Gastrocnemius medialis (tissue), 4 donors: ENCODE results near the gene GASK1A. TPM values are rescaled to one million over a fixed set of nuclear protein-coding genes. Genes with fewer than 3 reads are reported as not detected.

Source experiments
- ATAC-seq, 2 donors: fragments of 150-250 bp; one replicate each; pipeline ENCODE4 v1.9.1; 2016
- DNase-seq, 2 donors: peaks; one replicate each; pipeline ENCODE4 v3.0.0-alpha.2; 2019
- H3K27ac ChIP-seq, 4 donors: fragments of 200-600 bp; sonication (generic); 1 replicate in 1 of 4; 2 replicates in 3 of 4; pipeline ENCODE4 v1.5.1; 2016 to 2018; ENCODE audit warnings: mild to moderate bottlenecking in 2 of 4, moderate library complexity in 1 of 4
- H3K27me3 ChIP-seq, 3 donors: fragments of 200-600 bp; sonication (generic) in 2 of 3; 1 replicate in 1 of 3; 2 replicates in 2 of 3; pipeline versions ENCODE4 v1.5.1 to v1.6.0; 2016 to 2019; ENCODE audit warnings: mild to moderate bottlenecking in 1 of 3, moderate library complexity in 1 of 3
- H3K36me3 ChIP-seq, 2 donors: fragments of 200-600 bp; sonication (generic) in 1 of 2; one replicate each; pipeline ENCODE4 v1.5.1; 2017 to 2018
- H3K4me1 ChIP-seq, 2 donors: fragments of 200-600 bp; sonication (generic) in 1 of 2; one replicate each; pipeline ENCODE4 v1.5.1; 2016 to 2017; ENCODE audit warnings: mild to moderate bottlenecking in 2 of 2
- H3K4me3 ChIP-seq, 4 donors: fragments of 200-600 bp; sonication (generic) in 3 of 4; 1 replicate in 1 of 4; 2 replicates in 3 of 4; pipeline ENCODE4 v1.5.1; 2016 to 2019; ENCODE audit warnings: mild to moderate bottlenecking in 2 of 4
- H3K9me3 ChIP-seq, 3 donors: fragments of 200-600 bp; sonication (generic) in 2 of 3; 1 replicate in 1 of 3; 2 replicates in 2 of 3; pipeline ENCODE4 v1.5.1; 2016 to 2019
- POLR2A ChIP-seq, 2 donors: fragments of 450-650 bp; IDR thresholded peaks; one replicate each; pipeline ENCODE4 v1.6.1; 2017; ENCODE audit warnings: antibody characterized with exemption in 2 of 2, mild to moderate bottlenecking in 2 of 2, moderate library complexity in 2 of 2
- in situ Hi-C, 4 donors: fragments of 200-750 bp; cut with MboI; loops; one replicate each; pipeline versions ENCODE4 v1.15.0 to v1.8.0; 2017; ENCODE audit warnings: low sequenced_read_pairs in 4 of 4
- intact Hi-C: fragments of 100-400 bp; cut with DNase I; formaldehyde crosslinking; loops from one replicate; pipeline ENCODE4 v1.15.1; 2023; ENCODE audit warnings: low total_unique reads
- total RNA-seq, 4 donors: library from RNA; depleted of rRNA; stranded (reverse); fragments of >200 nt; gene quantifications; one replicate each; pipeline versions ENCODE4 v1.1.0 to v1.2.3, GENCODE V29; 2016
- TF ChIP-seq, protein P1 (sequence below), 5 experiments: fragments of 450-650 bp in 3 of 5; fragments of 200-600 bp in 2 of 5; sonication (generic) in 2 of 5; IDR thresholded peaks in 4 of 5; conservative IDR thresholded peaks in 1 of 5; 1 replicate in 4 of 5; 2 replicates in 1 of 5; pipeline ENCODE4 v1.5.1; 2016 to 2019; ENCODE audit warnings: antibody characterized with exemption in 5 of 5, mild to moderate bottlenecking in 3 of 5, moderate library complexity in 3 of 5

GASK1A gene
- total RNA-seq, 4 donors from 2014 or later: 0.52 to 6.8 (median 0.87) TPM

DNA sequence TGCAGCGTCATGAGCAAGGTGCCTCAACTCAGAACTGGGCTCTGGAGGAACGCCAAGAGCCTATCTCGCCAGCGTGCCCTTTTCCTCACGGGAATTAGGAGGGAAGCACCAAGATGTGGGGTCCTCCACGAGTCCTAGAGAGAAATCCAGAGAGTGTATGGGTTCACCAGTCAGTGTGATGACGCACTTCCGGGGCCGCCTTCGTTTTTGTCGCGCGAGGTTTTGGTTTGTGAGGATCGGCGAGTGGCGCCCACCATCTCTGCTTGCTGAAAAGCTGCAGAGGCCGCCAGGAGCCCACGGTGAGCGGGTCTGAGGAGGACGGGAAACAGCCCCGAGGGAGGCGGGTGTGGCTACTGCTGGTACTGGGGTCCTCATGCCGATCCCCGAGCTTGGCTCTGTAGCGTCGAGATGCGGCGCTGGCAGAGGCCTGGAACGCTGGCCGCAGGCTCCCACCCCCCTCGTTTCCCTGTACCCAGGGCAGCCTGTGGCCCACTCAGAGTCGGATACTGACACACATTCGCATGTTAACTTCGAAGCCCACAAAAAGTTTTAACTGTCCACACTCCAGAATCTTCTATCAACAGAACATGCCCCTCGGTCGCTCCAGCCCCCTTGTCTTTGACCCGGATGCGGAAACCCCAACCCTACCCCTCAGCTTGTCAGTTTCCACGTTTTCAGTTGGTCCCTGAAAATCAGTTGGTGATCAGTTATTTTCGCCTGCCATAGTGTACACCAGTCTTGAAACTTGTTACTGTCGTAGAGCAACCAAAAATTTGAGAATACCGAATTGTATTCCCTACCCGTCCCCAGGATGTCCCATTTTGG lies 42.7 kb upstream of the GASK1A start:
- intact Hi-C loops: no loop called here

DNA sequence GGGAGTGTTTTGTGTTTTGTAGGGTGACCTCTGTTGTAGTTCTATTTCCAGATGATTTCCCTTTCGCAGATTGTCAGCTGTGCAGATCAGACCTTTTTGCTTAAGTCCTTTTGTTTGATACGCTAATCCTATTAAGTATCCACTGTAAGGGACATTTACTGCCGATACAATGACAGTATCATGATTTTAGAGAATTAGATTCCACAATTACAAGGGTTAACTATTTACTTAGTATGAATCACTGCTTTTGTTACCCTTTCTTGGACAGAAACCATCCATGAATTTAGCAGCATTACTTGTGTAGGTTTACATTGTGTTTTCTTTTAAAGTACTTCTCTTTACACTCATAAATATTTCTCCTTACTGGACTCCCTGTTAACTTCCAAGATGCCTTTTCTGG lies 41.8 kb upstream of the GASK1A start:
- Histone ChIP-seq H3K4me3 (no peak overlapping the region), H3K4me1 (no peaks in the 10 kb centered on the region), H3K27me3 (no peaks in the 10 kb centered on the region), H3K9me3 (no peaks in the 10 kb centered on the region), H3K27ac (no peak overlapping the region), H3K36me3 (no peaks in the 10 kb centered on the region)
- DNase-seq (no peak), ATAC-seq (no peak)
- in situ Hi-C loops: no loop called here
- intact Hi-C loops: no loop called here
- no peak for TF ChIP-seq POLR2A (IDR thresholded peaks at IDR 0.05)
- TF ChIP-seq, protein P1, sequence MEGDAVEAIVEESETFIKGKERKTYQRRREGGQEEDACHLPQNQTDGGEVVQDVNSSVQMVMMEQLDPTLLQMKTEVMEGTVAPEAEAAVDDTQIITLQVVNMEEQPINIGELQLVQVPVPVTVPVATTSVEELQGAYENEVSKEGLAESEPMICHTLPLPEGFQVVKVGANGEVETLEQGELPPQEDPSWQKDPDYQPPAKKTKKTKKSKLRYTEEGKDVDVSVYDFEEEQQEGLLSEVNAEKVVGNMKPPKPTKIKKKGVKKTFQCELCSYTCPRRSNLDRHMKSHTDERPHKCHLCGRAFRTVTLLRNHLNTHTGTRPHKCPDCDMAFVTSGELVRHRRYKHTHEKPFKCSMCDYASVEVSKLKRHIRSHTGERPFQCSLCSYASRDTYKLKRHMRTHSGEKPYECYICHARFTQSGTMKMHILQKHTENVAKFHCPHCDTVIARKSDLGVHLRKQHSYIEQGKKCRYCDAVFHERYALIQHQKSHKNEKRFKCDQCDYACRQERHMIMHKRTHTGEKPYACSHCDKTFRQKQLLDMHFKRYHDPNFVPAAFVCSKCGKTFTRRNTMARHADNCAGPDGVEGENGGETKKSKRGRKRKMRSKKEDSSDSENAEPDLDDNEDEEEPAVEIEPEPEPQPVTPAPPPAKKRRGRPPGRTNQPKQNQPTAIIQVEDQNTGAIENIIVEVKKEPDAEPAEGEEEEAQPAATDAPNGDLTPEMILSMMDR (IDR thresholded peaks at IDR 0.05 in 4 of 5, conservative IDR thresholded peaks at IDR 0.05 in 1 of 5): no peak

More for the DNA sequence above, 42.7 kb upstream of the GASK1A start:
- peak overlapping the region in 3 of 4 donors; percentile 12 to 43 (median 42) for H3K4me3 ChIP-seq
- DNase-seq (no peak), ATAC-seq (no peak)
- no peaks in the 10 kb centered on the region for H3K36me3 ChIP-seq
- H3K27ac ChIP-seq: no peak overlapping the region
- H3K9me3 ChIP-seq: no peaks in the 10 kb centered on the region
- no peaks in the 10 kb centered on the region for H3K4me1 ChIP-seq
- no peak for TF ChIP-seq POLR2A (IDR thresholded peaks at IDR 0.05)
- TF ChIP-seq, protein P1 (IDR thresholded peaks at IDR 0.05 in 4 of 5, conservative IDR thresholded peaks at IDR 0.05 in 1 of 5): no peak
- no peaks in the 10 kb centered on the region for H3K27me3 ChIP-seq
- in situ Hi-C loops: no loop called here

GRCh38 chr3:42942693-42943092 lies 36.4 kb upstream of the GASK1A start:
- in situ Hi-C loops: no loop called here
- no peaks in the 10 kb centered on the region for H3K4me1 ChIP-seq

DNA sequence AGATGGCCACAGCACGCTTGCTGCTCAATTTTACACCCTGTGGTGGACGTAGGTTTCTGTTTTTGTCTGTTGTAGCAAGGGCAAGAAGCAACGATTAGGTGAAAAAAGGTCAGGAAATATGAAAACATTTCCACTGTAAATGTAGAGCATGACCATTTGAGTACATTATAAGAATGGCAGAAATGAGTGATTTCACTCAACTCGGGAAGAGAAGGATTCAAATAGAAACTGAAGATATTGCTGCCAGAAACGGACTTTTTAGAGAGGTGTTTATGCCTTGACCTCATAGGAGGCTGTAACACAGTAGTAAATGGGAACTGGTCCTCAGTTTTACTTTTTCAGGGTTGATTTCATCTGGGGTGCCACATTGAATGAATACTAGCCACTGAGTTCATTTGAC lies 33.1 kb upstream of the GASK1A start:
- no peaks in the 10 kb centered on the region for H3K4me1 ChIP-seq
- no peaks in the 10 kb centered on the region for H3K36me3 ChIP-seq
- no peak overlapping the region for H3K4me3 ChIP-seq
- in situ Hi-C loops (no loop called here), intact Hi-C loops (no loop called here)
- no peak for TF ChIP-seq POLR2A (IDR thresholded peaks at IDR 0.05)
- TF ChIP-seq, protein P1 (IDR thresholded peaks at IDR 0.05 in 4 of 5, conservative IDR thresholded peaks at IDR 0.05 in 1 of 5): no peak
- H3K9me3 ChIP-seq: no peaks in the 10 kb centered on the region
- no peaks in the 10 kb centered on the region for H3K27me3 ChIP-seq
- H3K27ac ChIP-seq: no peak overlapping the region
- no peak for DNase-seq
- ATAC-seq: no peak

More at GRCh38 chr3:42942693-42943092, 36.4 kb upstream of the GASK1A start:
- no peaks in the 10 kb centered on the region for H3K27me3 ChIP-seq
- ATAC-seq (no peak), DNase-seq (no peak)
- H3K36me3 ChIP-seq: no peaks in the 10 kb centered on the region
- intact Hi-C loops: no loop called here
- TF ChIP-seq, protein P1 (IDR thresholded peaks at IDR 0.05 in 4 of 5, conservative IDR thresholded peaks at IDR 0.05 in 1 of 5): no peak
- TF ChIP-seq POLR2A (IDR thresholded peaks at IDR 0.05): no peak
- no peak overlapping the region for H3K27ac ChIP-seq
- no peak overlapping the region for H3K4me3 ChIP-seq
- no peaks in the 10 kb centered on the region for H3K9me3 ChIP-seq
